GM19023 (cell line): ENCODE results near the gene DMRTB1.

Experiments
- ATAC-seq: cut with Tn5 transposase; IDR thresholded peaks from one replicate; pipeline ENCODE4 v1.9.1; 2021; ENCODE audit warnings: mild to moderate bottlenecking, moderate library complexity; ENCODE audit not compliant: unreplicated experiment

Gene DMRTB1

GRCh38 chr1:53459321-53460175 is at the start of gene DMRTB1:
Gene DMRTB1 (plus strand): TSS chr1:53459399. CDS start chr1:53459454, 55 bp downstream.
- no peak for ATAC-seq

- ATAC-seq, result no peak
Measured at GRCh38 chr1:53409695-53410094, 49.5 kb upstream of the DMRTB1 start.

- ATAC-seq, result no peak
Measured at GRCh38 chr1:53410100-53410541, 49.1 kb upstream of the DMRTB1 start.

- no peak for ATAC-seq
Measured at GRCh38 chr1:53410701-53411100, 48.5 kb upstream of the DMRTB1 start.

- no peak for ATAC-seq
Measured at GRCh38 chr1:53411541-53412152, 47.6 kb upstream of the DMRTB1 start.

DNA sequence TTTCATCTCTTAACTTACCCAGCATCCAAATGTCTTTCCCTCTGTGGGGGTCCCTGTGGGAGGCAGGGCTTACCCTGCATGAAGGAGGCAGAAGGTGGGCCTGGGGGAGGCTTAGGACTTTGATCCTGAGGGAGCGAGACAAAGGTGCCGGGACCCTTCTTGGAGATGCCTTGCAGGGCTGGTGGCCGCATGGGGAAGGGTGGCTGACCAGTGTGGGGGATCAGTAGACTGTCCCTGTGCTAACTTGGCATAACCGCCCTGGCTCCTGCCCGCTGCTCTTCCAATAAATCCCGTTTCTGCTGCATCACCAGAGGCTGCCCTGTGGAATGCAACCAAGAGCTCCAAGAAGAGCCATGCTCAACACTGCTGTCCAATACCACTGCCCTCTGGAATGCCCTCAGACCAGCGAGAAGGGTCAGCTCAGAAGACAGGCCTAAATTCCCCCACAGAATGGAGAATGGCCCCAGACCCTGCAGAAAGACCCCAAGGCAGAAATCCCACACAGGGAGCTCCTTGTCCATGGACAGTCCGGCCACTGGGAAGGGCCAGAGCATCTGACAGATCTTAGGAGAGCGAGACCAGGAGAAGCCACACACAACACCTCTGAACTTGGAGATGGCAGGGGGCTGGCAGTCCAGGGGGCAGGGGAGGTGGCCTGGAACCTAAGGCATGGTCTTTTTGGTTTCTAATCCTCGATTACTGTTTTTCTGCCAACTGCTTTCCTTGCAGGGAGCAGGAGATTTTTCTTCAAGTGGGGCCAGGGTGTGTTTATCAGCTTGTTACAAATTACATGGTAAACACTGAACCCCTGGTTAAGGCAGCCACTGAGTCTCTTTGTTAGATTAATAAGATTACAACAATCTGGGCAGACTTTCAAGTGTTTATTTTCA is 46.7 kb upstream of the DMRTB1 start:
- ATAC-seq, result no peak

DNA sequence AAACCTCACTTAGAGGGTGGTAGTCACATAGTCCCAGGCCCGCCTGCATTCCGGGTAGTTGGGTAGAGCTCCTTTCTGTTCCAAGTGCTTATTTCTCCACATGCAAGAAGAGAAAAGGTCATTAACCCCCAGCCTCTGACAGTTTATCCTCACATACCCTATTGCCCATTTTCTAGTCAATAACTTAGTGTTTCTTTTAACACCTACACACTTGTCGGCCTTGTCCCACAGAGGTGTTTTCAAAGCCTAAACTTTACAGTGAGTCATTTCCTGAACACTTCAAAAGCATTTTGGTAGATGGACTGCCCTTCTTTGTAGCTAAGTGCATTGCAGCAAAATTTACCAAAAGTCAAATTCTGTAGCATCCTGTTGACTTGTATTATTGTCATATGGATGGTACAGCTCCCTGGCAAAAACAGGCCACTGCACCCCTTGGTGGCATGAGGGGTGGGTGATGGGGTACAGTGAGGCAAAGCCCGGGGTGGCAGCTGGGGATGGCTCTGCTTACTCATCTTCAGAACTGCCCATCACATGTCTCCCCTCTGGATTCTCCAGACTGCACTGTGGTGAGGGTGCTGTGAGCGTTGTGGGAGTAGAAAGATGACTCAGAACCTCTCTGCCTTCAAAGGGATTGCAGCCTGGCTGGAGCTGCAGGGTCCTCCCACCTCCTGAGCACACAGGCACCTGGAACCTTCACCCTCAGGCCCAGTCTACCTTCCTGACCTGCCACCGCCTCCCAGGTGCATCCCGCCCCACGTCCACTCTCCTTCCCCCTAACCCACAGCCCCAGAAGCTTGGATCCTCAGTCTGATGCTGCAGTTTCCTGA is 45.8 kb upstream of the DMRTB1 start:
- ATAC-seq, result peak; percentile 55

DNA sequence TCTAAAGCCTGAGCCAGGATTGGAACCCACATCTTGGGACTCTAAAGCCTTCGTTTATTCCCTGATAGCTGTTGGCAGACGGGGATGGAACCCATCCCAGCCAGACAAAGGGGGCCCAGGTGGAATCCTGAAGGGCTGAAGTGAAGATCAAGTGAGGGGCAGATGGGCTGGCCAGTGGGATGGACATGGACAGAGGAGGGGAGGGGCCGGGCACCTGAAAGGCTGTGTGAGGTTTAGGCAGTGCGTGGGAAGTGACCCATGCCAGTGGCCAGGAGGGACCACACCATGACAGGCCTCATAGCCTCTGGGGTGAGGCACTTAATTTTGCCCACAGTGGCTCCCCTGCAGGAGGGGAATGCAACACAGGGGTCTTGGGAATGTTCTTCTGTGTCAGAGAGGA is 44.6 kb upstream of the DMRTB1 start:
- no peak for ATAC-seq

DNA sequence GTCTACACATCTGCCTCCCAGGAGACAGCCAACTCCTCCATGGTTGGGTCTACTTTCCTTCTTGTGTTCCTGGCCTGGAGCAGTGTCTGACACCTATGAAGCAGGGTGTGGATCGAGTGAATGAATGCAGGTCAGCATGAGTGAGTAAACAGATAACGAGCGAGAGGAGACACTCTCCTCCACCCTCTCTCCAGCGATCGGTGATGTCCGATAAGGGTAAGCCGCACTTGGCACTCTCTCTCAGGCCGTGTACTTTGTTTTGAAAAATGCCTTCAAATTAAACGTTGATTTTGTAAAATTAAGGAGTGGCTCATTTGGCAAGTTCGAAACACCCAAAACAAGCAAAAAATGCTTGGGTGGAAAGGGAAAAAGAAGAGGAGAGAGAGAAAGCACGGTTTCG is 43.8 kb upstream of the DMRTB1 start:
- no peak for ATAC-seq

GRCh38 chr1:53416269-53416813 is 42.9 kb upstream of the DMRTB1 start:
- no peak for ATAC-seq

DNA sequence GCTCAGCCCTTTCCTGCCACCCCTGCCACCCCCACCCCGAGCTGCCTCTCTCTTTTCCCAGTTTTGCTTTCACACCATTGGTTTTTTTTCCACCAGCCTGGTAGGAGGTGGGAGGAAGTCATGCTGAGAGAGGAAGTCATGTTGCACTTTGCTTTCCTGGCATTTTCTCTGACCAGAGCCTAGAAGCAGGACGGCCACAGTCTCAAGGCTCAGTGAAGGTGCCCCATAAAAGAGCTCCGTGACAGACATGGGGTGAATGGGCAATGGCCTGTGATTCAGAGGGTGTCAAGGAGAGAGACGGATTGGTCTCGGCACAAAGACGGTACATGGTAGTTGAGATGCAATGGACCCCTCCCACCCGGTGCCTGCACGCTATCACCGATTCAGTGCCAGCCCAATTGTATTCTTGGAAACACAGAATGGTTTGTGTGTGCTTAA is 42.1 kb upstream of the DMRTB1 start:
- no peak for ATAC-seq

DNA sequence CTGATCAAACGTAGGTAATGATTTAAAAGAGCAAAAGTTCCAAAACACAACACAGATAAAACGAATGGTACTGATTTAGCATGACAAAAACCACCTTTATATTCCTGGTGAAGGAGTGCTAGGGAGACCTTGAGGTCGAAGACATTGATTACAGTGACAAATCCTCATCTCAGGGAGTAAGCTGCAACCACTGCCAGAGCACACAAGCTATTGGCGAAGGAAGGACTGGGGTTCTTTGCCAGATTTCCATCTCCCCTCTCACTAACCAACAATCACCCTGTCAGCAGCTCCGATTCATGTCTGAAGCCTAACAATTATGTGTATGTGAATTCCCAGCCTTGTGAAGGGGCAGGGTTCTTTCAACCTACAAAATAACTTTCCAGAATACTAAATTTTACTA is 40.2 kb upstream of the DMRTB1 start:
- no peak for ATAC-seq

GRCh38 chr1:53420341-53420740 is 38.9 kb upstream of the DMRTB1 start:
- no peak for ATAC-seq

GRCh38 chr1:53421208-53421607 is 38.0 kb upstream of the DMRTB1 start:
- no peak for ATAC-seq

DNA sequence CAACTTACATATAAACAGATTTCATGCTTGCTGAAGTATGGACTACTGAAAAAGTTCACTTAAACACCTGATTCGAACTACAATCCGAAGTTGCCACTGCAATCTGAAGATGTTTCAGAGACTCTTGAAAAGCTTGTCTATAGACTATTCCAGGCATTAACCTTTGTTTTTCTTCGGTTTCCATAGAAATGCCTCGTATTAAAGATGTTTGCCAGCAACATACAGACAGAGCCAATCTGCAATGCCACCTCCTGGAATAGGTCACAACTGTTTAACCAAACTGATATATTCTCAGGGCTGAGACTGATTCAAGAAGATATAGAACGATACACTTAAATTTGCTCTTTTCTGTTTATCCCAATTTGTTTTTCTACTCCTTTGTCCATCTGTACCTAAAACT is 28.9 kb upstream of the DMRTB1 start:
- no peak for ATAC-seq

DNA sequence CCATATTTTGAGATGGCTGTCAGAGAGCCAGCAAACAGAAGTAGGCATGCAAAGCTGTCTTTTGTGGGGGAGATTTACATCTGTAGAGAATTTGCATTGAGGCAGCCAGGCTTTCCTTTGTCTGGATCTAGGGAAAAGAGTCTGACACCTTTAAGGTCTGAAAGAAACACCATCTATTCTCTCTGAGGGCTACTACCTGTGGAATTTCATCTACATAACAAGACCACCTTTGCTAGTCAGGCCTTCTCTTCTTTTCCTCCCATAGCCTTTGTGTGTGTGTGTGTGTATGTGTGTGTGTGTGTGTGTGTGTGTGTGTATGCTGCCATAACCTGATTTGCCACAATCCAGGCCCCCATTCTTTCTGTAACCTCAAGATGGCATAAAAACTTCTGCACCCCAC is 28.4 kb upstream of the DMRTB1 start:
- no peak for ATAC-seq

DNA sequence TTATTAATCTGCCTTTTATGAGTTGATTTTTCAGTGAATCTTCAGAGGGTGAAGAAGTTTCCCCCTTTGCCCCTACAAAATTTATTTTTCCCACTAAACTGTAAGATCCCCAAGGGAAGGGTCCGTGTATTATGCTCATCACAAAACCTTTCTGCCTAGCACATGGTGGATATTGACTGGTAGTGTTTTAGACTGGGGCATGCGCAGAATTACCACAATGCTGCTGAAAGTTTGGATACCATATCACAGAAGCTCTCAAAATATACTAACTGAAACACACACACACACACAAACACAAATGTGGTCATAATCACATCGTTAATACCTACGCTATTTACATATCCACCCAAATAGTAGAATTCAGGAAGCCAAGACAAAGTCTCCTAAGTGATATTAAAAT is 28.0 kb upstream of the DMRTB1 start:
- no peak for ATAC-seq

DNA sequence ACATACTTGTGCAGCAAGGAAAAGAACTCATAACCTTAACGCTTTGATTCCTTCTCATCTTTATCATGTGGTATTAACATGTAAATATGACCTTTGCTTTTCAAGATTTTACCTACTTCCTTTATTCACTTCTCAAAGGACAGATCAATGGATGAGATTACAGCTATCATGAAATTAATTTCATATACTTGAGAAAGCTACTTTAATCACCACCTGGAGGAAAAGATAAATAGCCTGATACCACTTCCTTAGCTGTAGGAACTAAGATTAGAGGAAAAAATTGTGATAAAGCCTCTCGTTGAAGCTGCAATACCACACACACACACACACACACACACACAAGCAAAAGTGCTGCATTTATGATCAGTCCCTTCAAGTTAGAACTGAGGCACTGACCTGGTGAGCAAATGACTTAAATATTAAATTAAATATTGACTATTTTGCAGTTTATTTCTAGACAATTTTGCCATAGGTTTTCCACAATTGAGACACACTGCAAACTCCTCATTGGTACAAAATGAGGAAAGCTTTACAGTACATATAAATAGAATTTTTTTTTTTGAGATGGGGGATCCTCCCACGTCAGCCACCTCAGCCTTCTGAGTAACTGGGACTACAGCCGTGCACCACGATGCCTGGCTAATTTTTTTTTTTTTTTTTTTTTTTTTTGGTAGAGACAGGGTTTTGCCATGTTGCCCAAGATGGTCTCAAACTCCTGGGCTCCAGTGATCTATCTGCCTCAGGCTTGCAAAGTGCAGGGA is 27.2 kb upstream of the DMRTB1 start:
- ATAC-seq, result no peak

DNA sequence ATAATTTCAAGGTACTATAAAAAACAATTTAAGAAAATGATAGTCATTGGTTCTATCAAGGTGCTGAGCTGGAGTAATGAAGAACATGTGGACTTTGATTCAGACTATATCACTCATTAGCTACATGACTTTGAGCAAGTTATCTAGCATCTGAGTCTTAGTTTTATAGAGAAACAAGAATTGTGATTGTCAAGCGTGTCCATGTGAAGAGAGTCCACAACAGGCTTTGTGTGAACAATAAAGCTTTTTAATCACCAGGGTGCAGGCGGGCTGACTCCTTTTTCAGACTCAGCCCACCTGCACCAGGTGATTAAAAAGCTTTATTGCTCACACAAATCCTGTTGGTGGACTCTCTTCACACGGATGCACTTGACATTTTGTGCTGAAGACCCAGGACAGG is 26.6 kb upstream of the DMRTB1 start:
- ATAC-seq, result no peak
